Transverse colon (tissue), 4 donors: ENCODE results near the gene DDX51. TPM values are rescaled to one million over a fixed set of nuclear protein-coding genes. Genes with fewer than 3 reads are reported as not detected.

Experiments used
- DNase-seq: peaks from one replicate; pipeline ENCODE4 v3.0.0-alpha.2; 2019
- H3K27ac ChIP-seq, 4 donors: fragments of 200-600 bp; sonication (generic); 2 replicates each; pipeline ENCODE4 v1.5.1; 2016 to 2018; ENCODE audit warnings: inconsistent platforms in 4 of 4
- H3K27me3 ChIP-seq: fragments of 200-600 bp; sonication (generic); 2 replicates; pipeline ENCODE4 v1.5.1; 2017; ENCODE audit warnings: inconsistent platforms
- H3K36me3 ChIP-seq, 4 donors: fragments of 200-600 bp; sonication (generic); 2 replicates each; pipeline ENCODE4 v1.5.1; 2017 to 2019; ENCODE audit warnings: inconsistent platforms in 4 of 4
- H3K4me1 ChIP-seq, 4 donors: fragments of 200-600 bp; sonication (generic); 2 replicates each; pipeline ENCODE4 v1.5.1; 2017 to 2020; ENCODE audit warnings: inconsistent platforms in 4 of 4
- H3K4me3 ChIP-seq, 4 donors: fragments of 200-600 bp; sonication (generic); 1 replicate in 1 of 4; 2 replicates in 3 of 4; pipeline versions ENCODE4 v1.5.1 to v1.6.1; 2017 to 2019; ENCODE audit warnings: inconsistent platforms in 4 of 4
- H3K9me3 ChIP-seq, 2 donors: fragments of 200-600 bp; sonication (generic); 2 replicates each; pipeline ENCODE4 v1.5.1; 2017 to 2019; ENCODE audit warnings: inconsistent platforms in 2 of 2
- EP300 ChIP-seq: sonication (generic); formaldehyde crosslinking; IDR thresholded peaks from one replicate; pipeline ENCODE4 v1.6.1; 2017; ENCODE audit warnings: antibody characterized with exemption, low read depth
- POLR2A ChIP-seq: fragments of 450-650 bp; IDR thresholded peaks from one replicate; pipeline ENCODE4 v1.6.1; 2016; ENCODE audit warnings: antibody characterized with exemption, mild to moderate bottlenecking, moderate library complexity
- POLR2AphosphoS5 ChIP-seq, 3 donors: sonication (generic); formaldehyde crosslinking; IDR thresholded peaks; one replicate each; pipeline ENCODE4 v1.6.1; 2016; ENCODE audit warnings: antibody characterized with exemption in 3 of 3
- WGBS, 2 donors: methylation state at CpG; one replicate each; pipeline ENCODE4 v1.1.5; 2018; ENCODE audit warnings: low coverage in 1 of 2; 5-methylcytosine and 5-hydroxymethylcytosine counted together
- in situ Hi-C, 4 donors: fragments of 200-750 bp; cut with MboI; loops; one replicate each; pipeline versions ENCODE4 v1.15.0 to v1.15.1; 2017; ENCODE audit warnings: low sequenced_read_pairs in 3 of 4, low pct_ligation_motif_present in 1 of 4, low pct_unique_long_range_greater_than_20kb in 1 of 4
- intact Hi-C: fragments of 100-400 bp; cut with DNase I; formaldehyde crosslinking; loops from one replicate; pipeline ENCODE4 v1.15.1; 2023; ENCODE audit warnings: low total_unique reads
- total RNA-seq, 4 donors: library from RNA; depleted of rRNA; stranded (reverse); fragments of >200 nt; gene quantifications; one replicate each; pipeline ENCODE4 v1.1.0, GENCODE V29; 2016
- TF ChIP-seq, protein P1 (sequence below), 5 experiments: fragments of 200-600 bp in 3 of 5; fragments of 450-650 bp in 2 of 5; sonication (generic) in 3 of 5; IDR thresholded peaks; 1 replicate in 2 of 5; 2 replicates in 3 of 5; pipeline ENCODE4 v1.5.1; 2016 to 2017; ENCODE audit warnings: antibody characterized with exemption in 5 of 5, inconsistent platforms in 3 of 5, mild to moderate bottlenecking in 2 of 5, moderate library complexity in 1 of 5

Gene DDX51
- total RNA-seq, 4 donors from 2014 or later: 5.3 to 52.7 (median 21.2) TPM

DNA sequence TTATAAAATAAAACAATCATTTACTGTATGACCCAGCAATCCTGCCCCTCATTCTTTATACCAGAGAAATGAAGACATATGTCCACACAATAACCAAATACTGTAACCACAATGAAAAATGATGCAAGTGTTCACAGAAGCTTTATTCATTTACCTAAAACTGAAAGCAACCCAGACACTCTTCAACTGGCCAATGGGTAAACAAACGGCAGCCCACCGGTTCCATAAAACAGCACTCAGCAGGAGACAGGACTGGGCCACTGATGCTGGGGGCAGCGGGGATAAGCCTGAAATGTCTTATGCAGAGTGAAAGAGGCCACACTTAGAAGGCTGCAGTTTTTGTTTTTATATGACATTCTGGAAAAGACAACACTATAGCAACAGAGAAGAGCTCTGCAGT is 15.1 kb downstream of the DDX51 start:
- intact Hi-C loops (no loop called here), in situ Hi-C loops (no loop called here)
- no peak for TF ChIP-seq POLR2AphosphoS5 (IDR thresholded peaks at IDR 0.05)
- TF ChIP-seq POLR2A: no peak
- no peak for TF ChIP-seq EP300
- TF ChIP-seq, protein P1, sequence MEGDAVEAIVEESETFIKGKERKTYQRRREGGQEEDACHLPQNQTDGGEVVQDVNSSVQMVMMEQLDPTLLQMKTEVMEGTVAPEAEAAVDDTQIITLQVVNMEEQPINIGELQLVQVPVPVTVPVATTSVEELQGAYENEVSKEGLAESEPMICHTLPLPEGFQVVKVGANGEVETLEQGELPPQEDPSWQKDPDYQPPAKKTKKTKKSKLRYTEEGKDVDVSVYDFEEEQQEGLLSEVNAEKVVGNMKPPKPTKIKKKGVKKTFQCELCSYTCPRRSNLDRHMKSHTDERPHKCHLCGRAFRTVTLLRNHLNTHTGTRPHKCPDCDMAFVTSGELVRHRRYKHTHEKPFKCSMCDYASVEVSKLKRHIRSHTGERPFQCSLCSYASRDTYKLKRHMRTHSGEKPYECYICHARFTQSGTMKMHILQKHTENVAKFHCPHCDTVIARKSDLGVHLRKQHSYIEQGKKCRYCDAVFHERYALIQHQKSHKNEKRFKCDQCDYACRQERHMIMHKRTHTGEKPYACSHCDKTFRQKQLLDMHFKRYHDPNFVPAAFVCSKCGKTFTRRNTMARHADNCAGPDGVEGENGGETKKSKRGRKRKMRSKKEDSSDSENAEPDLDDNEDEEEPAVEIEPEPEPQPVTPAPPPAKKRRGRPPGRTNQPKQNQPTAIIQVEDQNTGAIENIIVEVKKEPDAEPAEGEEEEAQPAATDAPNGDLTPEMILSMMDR (IDR thresholded peaks at IDR 0.05): no peak
- Histone ChIP-seq H3K9me3 (no peaks in the 10 kb centered on the region), H3K27me3 (no peaks in the 10 kb centered on the region), H3K4me1 (no peaks in the 10 kb centered on the region), H3K27ac (no peak overlapping the region), H3K4me3 (no peak overlapping the region), H3K36me3 (peaks cover 0 to 23% (median 2%) of the 10 kb centered on the region in 4 donors)
- 86% methylated on average over 3 of the region's 3 CpGs; no CpG with 5 or more reads in 1 of the 2 donors for WGBS, 2 donors
- no peak for DNase-seq

DNA sequence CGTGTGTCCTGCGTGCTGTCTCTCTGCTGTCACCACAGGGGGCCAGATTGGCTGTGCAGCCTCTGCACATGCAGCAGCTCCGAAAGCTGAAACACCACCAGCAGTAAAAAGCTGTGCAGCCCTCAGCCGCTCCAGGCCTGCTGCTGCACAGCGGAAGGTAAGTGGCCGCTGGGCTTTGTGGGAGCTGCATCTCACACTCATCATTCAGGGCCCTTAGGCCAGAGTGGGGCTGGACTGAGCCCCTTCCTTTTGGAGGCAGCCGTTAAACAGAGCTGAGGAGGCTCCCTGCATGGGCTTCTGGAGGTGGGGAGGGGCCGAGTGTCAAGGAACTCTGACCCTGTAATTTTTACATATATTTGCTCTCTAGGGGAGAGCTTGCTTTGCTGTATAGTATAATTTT is 17.1 kb downstream of the DDX51 start:
- TF ChIP-seq EP300: no peak
- TF ChIP-seq POLR2A: no peak
- TF ChIP-seq, protein P1 (IDR thresholded peaks at IDR 0.05): no peak
- no peak for TF ChIP-seq POLR2AphosphoS5 (IDR thresholded peaks at IDR 0.05)
- in situ Hi-C loops: no loop called here
- Histone ChIP-seq H3K27ac (no peak overlapping the region), H3K4me3 (no peak overlapping the region), H3K4me1 (no peaks in the 10 kb centered on the region), H3K36me3 (peaks cover 0 to 23% (median 4%) of the 10 kb centered on the region in 4 donors), H3K9me3 (no peaks in the 10 kb centered on the region), H3K27me3 (no peaks in the 10 kb centered on the region)
- DNase-seq: no peak
- intact Hi-C loops: no loop called here
- WGBS, 2 donors: 98% methylated on average over 6 of the region's 8 CpGs; no CpG with 5 or more reads in 1 of the 2 donors

DNA sequence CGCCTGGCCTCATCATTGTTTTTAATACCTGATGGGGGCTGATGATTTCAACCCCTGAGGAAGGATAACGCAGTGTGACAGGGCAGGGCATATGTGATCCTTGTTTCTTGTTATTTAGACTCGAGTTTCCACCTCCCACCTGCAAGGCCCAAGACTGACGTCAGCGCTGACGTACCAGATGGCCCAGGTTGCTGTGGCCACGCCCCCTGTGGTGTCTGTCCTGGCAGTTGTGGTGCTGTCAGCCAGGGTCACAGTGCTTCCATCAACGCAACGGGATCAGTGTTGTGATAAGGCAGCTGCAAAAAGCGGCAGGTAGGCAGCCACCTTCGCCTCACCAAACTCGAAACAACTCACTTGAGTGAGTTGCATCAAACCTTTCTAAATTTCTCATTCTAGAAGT is 18.4 kb downstream of the DDX51 start:
- intact Hi-C loops: no loop called here
- WGBS, 2 donors: 80 to 94% methylated on average over 2 to 12 of the region's 12 CpGs
- Histone ChIP-seq H3K9me3 (no peaks in the 10 kb centered on the region), H3K4me1 (no peaks in the 10 kb centered on the region), H3K27me3 (no peaks in the 10 kb centered on the region), H3K4me3 (no peak overlapping the region), H3K36me3 (peaks cover 0 to 23% (median 8%) of the 10 kb centered on the region in 4 donors), H3K27ac (no peak overlapping the region)
- DNase-seq: no peak
- in situ Hi-C loops: no loop called here
- TF ChIP-seq POLR2A (no peak), POLR2AphosphoS5 (IDR thresholded peaks at IDR 0.05) (no peak), EP300 (no peak)
- TF ChIP-seq, protein P1 (IDR thresholded peaks at IDR 0.05): no peak

DNA sequence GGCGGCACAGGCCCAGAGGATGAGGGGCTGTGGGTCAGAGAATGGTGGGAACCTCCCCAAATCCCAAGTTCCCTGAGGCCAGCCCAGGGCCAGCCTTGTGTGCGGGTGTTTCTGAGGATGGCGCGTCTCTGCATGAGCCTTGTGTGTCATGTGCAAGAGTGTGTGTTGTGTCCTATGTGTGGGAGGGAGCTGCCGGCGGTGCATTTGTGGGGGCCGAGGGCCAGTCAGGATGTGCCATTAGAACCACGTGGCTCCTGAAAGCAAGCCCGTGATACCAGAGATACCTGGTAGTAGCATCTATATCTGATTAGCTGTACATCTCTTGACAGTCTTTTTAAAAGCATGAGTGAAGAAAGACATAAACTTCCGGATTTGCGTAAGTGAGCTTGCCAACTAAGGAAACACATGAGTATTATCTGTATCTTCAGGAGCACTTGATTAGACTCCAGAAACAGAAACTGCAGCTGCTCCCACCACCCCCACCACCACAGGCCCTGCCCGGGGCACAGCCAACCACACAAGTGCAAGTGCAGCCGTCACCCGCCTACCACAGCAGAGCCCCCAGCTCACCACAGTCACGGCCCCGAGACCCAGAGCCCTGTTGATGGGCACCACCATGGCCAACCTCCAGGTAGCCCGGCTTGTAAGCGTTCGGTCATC is 19.2 kb downstream of the DDX51 start:
- TF ChIP-seq POLR2AphosphoS5 (IDR thresholded peaks at IDR 0.05): no peak
- no peak for TF ChIP-seq POLR2A
- TF ChIP-seq, protein P1 (IDR thresholded peaks at IDR 0.05): no peak
- TF ChIP-seq EP300: no peak
- intact Hi-C loops (no loop called here), in situ Hi-C loops (no loop called here)
- Histone ChIP-seq H3K27me3 (no peaks in the 10 kb centered on the region), H3K9me3 (no peaks in the 10 kb centered on the region), H3K27ac (no peak overlapping the region), H3K4me3 (no peak overlapping the region), H3K4me1 (no peaks in the 10 kb centered on the region), H3K36me3 (peaks cover 0 to 23% (median 8%) of the 10 kb centered on the region in 4 donors)
- 97% methylated on average over 19 of the region's 19 CpGs; no CpG with 5 or more reads in 1 of the 2 donors for WGBS, 2 donors
- DNase-seq: no peak
